Vagina (tissue), 2 donors: ENCODE measurements around the gene FXR1.

Experiments
- CTCF ChIP-seq, 3 experiments: fragments of 450-650 bp in 2 of 3; fragments of 200-600 bp in 1 of 3; sonication (generic) in 1 of 3; IDR thresholded peaks; one replicate each; pipeline ENCODE4 v1.5.1; 2017 to 2019; ENCODE audit warnings: antibody characterized with exemption in 3 of 3, mild to moderate bottlenecking in 2 of 3, moderate library complexity in 2 of 3
- POLR2A ChIP-seq, 2 donors: fragments of 450-650 bp; IDR thresholded peaks; one replicate each; pipeline ENCODE4 v1.6.1; 2017; ENCODE audit warnings: antibody characterized with exemption in 2 of 2, mild to moderate bottlenecking in 2 of 2, moderate library complexity in 2 of 2

- TF ChIP-seq CTCF (IDR thresholded peaks at IDR 0.05) (no peak), POLR2A (IDR thresholded peaks at IDR 0.05) (peak in 1 of 2 donors; percentile 45)
Measured at GRCh38 chr3:180989291-180990163, 77.1 kb downstream of the FXR1 start, which contains the start of gene DNAJC19.
